ENCODE measurements around the gene KIRREL3. TPM values are rescaled to one million over a fixed set of nuclear protein-coding genes. Genes with fewer than 3 reads are reported as not detected.

The KIRREL3 gene
- total RNA-seq = not detected in 2 replicates

GRCh38 chr11:127000291-127000968 lies at the start of gene KIRREL3:
Gene KIRREL3, minus strand, starts transcription at chr11:127000770.

